MV-4-11 (cell line): ENCODE results near the gene KCNG3.
A peak's percentile ranks its signal among the peaks of the same experiment; 100 is the strongest.

Source experiments
- DNase-seq: peaks from one replicate; lab custom pipeline; 2025; lab: John Stamatoyannopoulos, UW

Gene KCNG3

GRCh38 chr2:42486145-42486906, 7.5 kb downstream of the KCNG3 start:
- DNase-seq, result no peak

DNA sequence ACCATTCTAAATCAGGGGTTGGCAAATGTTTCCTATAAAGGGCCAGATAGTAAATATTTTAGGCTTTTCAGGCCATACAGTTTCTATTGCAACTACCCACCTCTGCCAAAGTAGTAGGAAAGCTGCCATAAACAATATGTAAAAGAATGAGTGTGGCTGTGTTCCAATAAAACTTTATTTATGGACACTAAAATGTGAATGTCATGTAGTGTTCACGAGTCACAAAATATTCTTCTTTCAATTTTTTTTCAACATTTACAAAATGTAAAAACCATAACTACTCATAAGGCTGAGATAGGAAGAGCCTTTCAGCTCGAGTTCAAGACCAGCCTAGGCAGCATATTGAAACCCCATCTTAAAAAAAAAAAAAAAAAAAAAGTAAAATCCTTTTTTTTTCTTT, 13.4 kb downstream of the KCNG3 start:
- DNase-seq, result no peak

GRCh38 chr2:42474765-42475454, 18.9 kb downstream of the KCNG3 start:
- DNase-seq, result no peak

DNA sequence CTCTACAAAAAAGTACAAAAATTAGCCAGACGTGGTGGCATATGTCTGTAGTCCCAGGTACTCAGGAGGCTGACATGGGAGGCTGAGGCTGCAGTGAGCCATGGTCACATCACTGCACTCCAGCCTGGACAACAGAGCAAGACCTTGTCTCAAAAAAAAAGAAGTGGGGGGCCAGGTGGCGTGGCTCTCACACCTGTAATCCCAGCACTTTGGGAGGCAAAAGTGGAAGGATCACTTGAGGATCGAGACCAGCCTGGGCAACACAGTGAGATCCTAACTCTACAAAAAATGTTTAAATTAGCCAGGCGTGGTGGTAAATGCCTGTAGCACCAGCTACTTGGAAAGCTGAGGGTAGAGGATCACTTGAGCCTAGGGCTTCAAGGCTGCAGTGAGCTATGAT, 23.1 kb downstream of the KCNG3 start:
- DNase-seq, result no peak

- DNase-seq, result no peak
Observed at GRCh38 chr2:42464631-42465030, 29.2 kb downstream of the KCNG3 start.

DNA sequence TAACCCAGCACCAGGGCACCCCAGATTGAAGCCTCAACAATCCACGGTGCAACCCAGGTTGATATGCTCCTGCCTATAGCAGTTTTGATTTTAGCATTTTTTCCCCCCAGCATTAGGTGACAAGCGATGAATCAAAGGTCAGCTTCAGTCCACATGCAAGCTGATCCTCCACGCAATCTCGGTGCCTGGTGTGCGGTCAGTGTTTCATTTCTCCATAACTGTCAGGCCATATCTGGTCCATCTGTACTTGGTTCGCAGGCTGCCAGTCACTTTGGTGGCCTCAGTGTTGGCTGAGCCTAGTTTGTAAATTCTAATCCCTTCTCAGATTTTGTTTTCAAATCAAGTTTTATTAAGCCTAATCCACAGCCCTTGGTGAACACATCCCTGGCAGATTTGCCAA, 30.2 kb downstream of the KCNG3 start:
- no peak for DNase-seq

GRCh38 chr2:42459296-42459695, 34.5 kb downstream of the KCNG3 start:
- no peak for DNase-seq

DNA sequence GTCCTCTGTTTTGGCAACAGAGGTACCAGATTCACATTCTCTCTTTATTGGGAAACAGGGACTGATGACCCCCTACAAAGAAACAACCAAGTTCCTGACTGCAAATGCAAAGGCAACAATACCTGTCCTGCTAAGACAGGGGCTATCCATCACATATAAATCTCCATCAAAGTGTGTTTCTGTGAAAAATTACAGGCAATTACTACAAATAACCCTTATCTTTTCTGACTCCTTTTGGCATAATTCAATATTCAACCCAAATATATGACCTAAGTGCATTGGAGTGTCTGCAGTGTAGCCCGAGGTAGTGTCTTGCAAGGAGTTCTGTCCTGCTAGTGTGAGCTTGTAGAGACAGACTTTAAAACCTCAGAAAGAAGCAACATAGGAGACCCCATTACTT, 35.4 kb downstream of the KCNG3 start:
- DNase-seq, result no peak

DNA sequence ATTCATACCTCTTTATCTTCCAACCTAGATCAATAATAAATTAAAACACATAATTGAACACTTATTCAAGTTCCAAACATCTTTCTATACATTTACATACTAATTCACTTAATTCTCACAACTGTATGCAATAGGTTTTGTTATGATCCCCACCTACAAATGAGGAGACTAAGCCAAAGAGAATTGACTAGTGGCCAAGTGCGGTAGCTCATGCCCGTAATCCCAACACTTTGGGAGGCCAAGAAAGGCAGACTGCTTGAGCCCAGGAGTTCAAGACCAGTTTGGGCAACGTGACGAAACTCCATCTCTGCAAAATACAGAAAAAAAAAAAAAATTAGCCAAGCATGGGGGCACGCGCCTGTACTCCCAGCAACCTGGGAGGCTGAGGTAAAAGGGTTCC, 36.8 kb downstream of the KCNG3 start:
- DNase-seq, result no peak

- no peak for DNase-seq
Observed at GRCh38 chr2:42456126-42456839, 37.5 kb downstream of the KCNG3 start.

DNA sequence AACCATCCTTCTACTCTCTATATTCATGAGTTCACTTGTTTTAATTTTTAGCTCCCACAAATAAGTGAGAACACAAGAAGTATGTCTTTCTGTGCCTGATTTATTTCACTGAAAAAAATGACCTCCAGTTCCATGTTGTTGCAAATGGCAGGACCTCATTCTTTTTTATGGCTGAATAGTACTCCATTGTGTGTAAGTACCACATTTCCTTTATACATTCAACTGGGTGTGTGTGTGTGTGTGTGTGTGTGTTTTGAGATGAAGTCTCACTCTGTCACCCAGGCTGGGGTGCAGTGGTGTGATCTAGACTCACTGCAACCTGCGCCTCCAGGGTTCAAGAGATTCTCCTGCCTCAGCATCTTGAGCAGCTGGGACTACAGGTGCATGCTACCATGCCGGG, 41.2 kb downstream of the KCNG3 start:
- DNase-seq, result no peak

- no peak for DNase-seq
Observed at GRCh38 chr2:42450136-42450535, 43.6 kb downstream of the KCNG3 start.

DNA sequence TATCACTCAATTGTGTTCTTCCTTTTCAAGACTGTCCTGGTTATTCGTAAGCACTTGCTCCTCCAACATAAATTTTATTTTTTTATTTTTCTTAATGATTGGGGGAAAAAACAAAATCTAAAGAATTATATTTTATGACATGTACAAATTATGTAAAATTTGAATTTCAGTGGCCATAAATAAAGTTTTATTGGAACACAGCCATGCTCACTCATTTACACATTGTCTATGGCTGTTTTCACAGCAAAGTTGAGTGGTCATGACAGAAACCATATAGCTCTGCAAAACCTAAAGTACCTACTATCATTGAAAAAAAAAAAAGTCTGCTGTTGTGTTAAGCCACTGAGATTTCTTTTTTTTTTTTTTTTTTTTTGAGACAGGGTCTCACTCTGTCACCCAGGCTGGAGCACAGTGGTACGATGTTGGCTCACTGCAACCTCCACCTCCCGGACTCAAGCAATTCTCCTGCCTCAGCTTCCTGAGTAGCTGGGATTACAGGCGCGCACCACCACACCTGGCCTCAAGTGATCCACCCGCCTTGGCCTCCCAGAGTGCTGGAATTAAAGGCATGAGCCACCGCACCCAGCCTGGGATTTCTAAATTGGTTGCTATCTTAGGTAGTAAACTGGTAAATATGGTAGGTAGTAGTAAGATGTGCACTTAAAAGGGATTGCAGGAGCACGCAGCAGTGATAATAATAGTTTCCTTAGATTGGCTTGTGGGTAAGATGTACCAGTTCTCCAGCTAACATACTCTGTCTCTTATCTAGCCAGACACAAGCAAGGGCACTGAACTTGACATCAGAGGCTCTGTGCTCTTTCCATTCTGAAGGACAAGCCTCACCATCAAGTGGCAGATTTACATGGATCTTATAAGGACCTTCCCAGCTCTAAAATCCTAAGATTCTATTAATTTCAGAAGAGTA, 44.4 kb downstream of the KCNG3 start:
- DNase-seq, result no peak

DNA sequence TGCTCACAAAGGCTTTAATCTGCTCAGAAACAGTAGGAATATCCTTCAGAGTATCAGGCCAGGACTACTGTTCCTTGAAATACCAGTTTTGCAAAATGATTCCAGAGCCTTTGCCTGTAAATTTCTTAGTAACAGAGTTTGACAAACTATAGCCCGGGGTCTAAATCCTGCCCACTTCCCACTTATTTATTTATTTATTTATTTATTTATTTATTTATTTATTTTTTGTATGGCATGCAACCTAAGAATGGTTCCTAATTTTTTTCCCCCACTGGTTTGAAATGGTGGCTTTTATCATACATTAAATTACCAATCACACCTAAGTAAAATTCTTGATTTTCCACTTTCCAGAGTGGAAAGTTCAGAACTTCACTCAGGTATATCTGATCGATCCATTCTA, 45.6 kb downstream of the KCNG3 start:
- no peak for DNase-seq

GRCh38 chr2:42446503-42447271, 47.1 kb downstream of the KCNG3 start:
- DNase-seq, result no peak

GRCh38 chr2:42443718-42444399, 49.9 kb downstream of the KCNG3 start:
- DNase-seq, result no peak

DNA sequence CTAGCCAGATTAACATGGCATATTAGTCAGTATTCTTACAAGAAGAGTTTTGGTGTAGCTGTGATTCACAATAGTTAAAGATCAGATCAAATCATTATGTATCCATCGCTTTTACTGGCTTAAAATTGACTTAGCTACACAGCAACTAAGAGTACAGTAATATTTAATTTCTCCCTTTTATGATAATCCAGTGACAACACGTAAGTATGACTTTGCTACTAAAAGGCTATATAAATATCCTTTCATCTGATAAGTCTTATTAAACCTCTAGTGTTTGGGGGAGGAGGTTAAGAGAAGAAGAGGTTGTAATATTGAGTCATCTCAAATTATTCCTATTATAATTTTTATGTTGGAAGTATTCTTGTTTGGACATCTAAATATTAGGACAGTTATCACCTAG, 51.0 kb downstream of the KCNG3 start:
- DNase-seq, result no peak

DNA sequence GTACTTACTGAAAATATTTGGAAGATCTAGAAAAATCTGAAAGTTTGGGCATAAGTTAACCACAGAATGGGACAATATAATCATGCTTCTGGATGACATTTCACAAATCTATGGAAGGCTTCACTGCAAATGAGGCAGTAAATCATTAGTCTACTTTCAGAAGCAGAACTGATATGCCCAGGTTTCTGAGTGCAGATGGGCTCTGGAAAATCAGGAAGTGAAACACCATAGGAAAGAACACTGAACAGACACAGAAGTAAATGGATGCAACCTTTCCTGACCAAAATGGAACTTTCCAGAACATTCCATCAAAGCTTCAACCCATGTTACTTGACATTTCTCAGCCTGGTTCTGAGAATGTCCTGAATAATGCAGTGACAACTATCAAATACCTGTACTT, 55.1 kb downstream of the KCNG3 start:
- peak; percentile 82 for DNase-seq

GRCh38 chr2:42436370-42436769, 57.4 kb downstream of the KCNG3 start:
- DNase-seq, result no peak

DNA sequence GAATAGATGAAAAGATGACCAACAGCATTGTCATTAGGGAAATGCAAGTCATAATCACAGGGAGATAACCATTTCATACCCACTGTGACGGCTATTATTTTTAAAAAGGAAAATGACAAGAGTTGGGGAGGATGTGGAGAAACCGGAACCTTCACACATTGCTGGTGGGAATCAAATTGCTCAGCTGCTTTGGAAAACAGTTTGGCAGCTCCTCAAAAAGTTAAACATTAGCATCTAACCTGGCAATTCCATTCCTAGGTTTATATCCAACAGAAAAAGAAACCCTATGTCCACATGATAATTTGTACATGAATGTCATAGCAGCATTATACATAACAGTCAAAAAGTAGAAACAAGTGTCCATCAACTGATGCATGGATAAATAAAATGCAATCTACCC, 58.2 kb downstream of the KCNG3 start:
- DNase-seq, result no peak

GRCh38 chr2:42430188-42430587, 63.6 kb downstream of the KCNG3 start:
- DNase-seq, result no peak
